SKM-1 treated with dmso at 0.1 percent for 144 hours (cell line): Measurements from ENCODE around the gene DSE.

ENCODE experiments used
- DNase-seq: peaks from one replicate; lab custom pipeline; 2025; ENCODE audit not compliant: unreplicated experiment; lab: John Stamatoyannopoulos, UW

DSE gene

DNA sequence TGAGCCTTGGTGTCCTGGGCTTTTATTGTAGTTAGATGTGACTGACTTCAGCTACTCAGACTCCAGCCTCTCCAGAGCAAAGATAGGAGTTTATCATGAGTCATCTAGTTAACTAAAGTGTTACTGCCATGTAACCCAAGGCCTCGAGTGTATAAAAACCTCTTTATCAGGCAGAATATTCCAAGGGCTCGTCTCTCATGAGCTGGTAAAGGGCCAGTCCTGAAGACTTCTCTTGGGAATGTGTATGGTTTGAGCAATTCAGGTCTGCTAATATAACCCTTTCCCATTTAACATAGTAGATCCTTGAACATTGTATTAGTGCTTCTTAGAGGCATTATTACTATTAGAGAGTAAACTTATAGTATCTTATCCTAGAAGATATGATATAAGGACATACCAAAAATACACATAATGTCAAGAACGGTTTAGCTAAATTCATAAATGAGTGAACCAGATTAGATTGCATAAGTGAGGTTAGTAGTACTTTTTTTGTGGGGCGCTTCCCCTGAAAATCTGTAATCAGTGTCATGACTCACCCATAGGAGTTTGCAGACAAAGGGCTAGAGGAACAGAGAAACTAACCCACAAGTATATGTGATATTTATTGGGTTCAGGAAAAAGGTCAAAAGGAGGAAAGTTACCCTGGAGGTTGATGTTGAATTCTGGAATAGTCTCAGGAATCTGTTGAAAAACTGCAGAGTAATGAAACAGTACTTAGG lies 16.0 kb downstream of the DSE start:
- peak; percentile 22 for DNase-seq

DNA sequence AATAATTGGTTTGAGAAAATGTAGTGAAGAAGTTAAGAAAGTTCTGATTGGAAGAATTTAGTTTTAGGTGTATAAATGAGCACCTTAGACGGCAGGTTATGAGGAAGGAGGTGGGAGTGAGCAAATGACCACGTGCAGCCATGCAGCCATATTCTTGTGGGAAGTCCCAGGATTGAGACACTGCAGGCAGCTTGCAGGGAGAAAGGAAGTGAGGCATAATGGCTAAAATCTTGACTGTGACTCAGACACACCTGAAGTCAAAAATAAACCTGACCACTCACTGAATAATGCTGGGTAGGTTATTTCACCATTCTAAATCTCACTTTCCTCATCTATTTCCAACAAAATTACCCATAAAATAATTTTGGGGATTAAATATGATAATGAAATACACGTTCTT lies 16.6 kb downstream of the DSE start:
- DNase-seq: peak; percentile 37

- no peak for DNase-seq
Measured at GRCh38 chr6:116388924-116389323, 18.2 kb downstream of the DSE start.

- DNase-seq: no peak
Measured at GRCh38 chr6:116389357-116389756, 18.6 kb downstream of the DSE start.

DNA sequence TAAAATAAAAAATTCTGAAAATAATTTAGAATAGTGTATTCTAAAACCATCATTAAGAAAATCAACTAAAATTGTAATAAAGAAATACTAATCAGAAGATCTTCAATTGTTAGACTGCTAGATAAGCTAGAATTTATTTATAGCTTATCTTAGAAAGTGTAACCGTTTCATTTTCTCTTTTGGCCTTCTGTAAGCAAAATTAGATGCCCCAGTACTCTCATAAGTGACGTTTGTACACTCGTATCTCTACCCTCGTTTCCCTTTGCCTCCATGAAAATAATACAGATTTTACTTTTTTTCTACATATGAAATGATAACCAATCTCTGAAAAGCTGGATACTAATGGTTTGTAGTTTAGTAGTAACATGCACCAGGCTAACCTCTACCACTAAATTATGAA lies 19.8 kb downstream of the DSE start:
- no peak for DNase-seq

- DNase-seq: peak; percentile 71
Measured at GRCh38 chr6:116392132-116393013, 21.6 kb downstream of the DSE start.

DNA sequence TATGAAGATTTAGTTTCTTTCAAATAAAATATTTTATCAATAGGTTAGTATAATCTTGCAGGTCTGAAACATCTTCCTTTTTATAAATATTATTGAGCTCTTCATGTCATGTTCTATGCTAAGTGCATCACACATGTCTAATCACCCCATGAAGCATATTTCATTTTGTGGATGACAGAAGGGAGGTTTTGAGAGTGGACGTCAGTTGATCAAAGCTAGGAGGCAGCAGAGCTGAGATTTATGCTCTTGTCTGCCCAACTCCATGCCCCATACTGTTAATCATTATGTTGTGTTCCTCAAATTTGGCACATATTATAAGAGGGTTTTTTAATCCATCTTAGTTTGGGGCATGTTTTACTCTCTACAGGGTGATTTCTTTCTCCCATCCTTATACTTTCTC lies 22.7 kb downstream of the DSE start:
- DNase-seq: no peak

GRCh38 chr6:116395647-116396046 lies 24.9 kb downstream of the DSE start:
- DNase-seq: no peak

DNA sequence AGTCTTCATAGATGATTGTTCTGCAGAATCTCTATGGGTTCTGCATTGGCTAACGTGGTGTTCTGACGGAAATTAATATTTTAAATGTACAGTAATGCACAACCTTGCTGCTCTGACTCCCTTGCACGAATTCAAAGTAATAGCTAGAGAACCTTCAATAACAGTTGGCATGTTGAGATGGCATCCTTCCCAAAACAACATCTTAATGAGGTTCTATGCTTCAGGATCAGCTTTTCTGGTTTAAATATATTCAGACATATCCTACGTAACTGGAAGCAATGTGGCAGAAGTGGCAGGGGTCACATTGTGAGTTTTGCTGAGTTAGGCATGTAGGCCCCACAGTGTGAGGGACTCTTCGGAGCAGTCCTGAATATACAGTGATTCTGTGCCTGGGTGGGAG lies 25.7 kb downstream of the DSE start:
- DNase-seq: no peak

DNA sequence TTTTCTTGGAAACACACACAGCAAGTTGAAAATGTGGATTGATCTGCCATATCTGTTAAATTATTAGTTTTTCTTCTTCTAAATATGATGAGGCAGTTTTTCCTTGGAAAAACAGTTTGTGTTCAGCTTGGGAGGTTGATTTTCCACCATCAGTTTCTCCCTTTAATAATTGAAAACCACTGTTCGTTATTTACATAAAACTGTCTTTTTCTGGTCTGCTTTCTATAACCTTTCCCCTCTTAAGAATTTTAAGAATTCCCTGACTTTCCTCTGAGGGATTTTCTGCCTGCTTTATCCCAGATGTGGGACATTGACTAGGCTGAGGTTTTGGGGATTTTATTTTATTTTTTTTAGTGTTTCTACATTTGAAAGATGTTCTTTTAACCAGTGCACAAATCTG lies 27.2 kb downstream of the DSE start:
- no peak for DNase-seq

DNA sequence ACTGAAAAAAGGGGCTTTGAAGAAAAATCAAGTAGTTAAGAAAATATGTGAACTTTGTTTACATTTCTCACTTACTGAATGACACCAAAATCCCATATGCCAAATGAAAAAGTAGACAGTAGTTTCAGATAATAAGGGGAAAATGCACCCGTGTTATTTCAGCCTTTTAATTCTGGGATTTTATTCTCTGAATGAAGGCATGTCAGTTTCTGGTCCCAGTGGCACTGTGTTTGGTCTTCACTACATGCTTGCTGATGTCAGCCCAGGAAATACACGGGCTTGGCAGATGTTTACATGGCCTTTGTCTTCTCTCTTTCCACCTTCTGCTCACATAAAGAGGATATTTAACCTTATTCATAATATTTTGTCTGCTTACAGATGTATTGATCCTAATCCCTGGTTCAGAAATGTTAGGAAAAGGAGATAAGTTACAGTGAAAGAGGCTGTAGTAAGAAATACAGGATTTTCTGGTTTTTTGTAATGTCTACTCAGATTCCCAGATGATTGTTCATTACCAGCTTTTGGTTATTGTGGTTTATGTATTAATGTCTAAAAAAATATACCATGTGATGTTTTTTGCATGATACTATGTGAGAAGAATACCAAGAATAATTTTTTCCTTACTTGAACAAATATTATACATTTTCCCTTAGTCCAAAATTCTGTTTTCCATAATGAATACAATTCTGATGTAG lies 27.7 kb downstream of the DSE start:
- no peak for DNase-seq

- no peak for DNase-seq
Measured at GRCh38 chr6:116399287-116399686, 28.5 kb downstream of the DSE start.

DNA sequence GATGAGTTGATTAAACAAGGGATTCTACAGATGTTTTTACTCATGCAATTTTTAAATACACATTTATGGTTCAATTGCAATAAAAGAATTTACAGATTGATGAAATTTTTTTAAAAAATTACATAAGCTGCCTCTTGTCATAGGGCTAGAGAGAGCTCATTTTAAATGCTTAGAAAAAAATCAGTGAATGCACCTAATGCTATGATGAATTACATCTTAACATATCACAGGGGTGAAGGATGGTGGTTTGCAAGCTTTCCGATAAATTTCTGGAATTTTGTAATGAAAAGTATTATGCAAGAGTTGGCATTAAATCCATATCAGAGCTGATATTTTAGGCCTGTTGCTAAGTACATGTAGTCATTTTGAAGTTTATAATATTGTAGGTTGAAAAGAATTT lies 29.6 kb downstream of the DSE start:
- DNase-seq: no peak

- no peak for DNase-seq
Measured at GRCh38 chr6:116402108-116402937, 31.6 kb downstream of the DSE start.

- DNase-seq: no peak
Measured at GRCh38 chr6:116403205-116403604, 32.5 kb downstream of the DSE start.

DNA sequence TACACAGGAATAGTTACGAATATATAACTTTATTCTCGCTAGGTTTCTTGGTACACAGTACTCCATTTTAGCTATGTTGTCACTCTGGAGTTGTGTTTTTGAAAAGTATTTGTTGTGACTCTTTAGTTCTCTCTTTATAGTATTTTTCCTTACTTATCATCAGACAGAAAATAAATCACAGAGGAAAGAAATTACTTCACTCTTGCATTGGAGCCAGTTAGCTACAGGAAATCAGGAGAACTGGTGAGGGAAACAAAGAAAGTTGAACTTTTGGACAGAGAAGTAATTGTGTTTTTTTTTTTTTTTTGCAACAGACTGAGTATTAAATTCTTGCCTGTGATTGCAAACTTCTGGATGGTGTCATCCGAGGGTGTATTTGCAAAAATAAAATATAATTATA lies 33.9 kb downstream of the DSE start:
- no peak for DNase-seq

DNA sequence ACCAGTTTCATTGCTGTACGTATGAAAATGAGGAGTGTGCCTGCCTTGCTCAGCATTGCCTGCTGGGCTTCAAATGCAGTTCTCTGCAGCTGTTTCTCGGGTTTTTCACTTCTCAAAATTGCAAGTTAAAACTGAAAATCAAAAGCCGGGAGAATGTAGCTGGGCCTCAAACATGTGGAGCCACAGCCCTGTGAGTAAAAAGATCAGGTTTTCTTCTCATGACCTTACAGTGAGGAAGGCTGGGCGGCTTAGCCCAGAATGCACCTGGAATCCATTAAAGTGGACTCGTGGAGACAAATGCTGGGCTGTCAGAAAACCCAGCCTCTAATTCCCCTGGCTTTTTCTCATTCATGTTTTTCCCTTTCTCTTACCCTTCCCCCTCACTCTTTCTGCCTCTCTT lies 34.4 kb downstream of the DSE start:
- no peak for DNase-seq

- DNase-seq: no peak
Measured at GRCh38 chr6:116405652-116406356, 35.1 kb downstream of the DSE start.

DNA sequence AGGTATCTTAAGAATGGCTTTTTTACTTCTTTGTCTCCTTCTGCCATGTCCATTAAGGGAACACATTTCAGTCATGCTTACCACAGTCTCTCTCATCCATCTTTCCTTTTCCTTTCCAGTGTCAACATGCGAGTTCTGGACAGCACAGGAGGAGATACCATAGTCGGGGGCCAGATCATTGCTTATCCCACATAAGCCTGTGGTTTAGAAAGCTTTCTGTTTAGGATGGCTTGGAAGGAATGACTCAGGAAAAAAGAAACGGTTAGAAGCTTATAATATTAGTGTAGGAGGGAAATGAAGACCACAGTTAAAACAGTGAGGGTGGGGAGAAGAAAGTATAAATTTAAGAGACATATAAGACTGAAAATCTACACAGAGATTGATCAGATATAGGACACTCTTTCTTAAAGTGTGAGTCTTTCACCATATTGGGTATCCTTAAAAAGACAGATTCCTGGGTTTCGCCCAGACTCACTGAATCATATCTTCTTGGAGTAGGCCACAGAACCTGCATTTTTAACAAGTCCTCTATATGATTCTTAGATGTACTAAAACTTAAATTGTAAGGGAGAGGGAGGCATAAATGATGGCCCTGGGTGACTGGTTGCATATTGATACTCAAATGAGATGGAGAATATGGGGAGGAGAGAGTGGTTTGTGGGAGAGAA lies 36.1 kb downstream of the DSE start:
- DNase-seq: no peak

DNA sequence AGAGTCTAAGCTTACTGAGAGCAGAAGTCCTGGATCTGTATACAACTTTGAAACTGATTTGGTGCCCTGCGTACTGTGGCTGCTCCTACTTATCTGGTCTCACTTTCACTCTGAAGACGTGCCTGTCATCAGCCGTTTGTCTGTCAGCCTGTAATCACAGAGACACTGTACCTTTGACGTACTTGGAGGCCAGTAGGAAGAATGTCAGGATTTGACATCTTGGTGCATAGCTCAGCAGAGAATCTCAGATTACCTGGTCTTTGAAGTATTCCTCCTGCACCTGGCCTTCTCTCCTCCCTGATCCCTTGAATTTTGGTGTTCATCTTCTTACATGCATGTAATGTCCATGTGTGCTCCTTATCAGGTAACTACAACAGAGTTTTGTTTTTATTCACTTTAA lies 37.7 kb downstream of the DSE start:
- no peak for DNase-seq
